Natural killer cell (primary cell): ENCODE results near the gene NFIC. TPM values are rescaled to one million over a fixed set of nuclear protein-coding genes. Genes with fewer than 3 reads are reported as not detected.

Experiments used
- ATAC-seq, 3 donors: fragments of 150-1000 bp in 2 of 3; fragments of 200-7000 bp in 1 of 3; cut with Tn5 transposase; 1 replicate in 1 of 3; 2 replicates in 2 of 3; pipeline ENCODE4 v1.10.0; 2021; ENCODE audit warnings: mild to moderate bottlenecking in 2 of 3, moderate library complexity in 2 of 3
- DNase-seq, 2 donors: peaks; one replicate each; pipeline versions ENCODE4 v3.0.0 to v3.0.0-alpha.2; 2013 to 2021; ENCODE audit warnings: mixed read lengths in 1 of 2
- H3K27ac ChIP-seq: one replicate; pipeline ENCODE4 v1.5.1; 2013; ENCODE audit warnings: mild to moderate bottlenecking, low read length
- H3K27me3 ChIP-seq: one replicate; pipeline ENCODE4 v1.6.1; 2013; ENCODE audit warnings: low read length; ENCODE audit not compliant: control insufficient read depth, insufficient read depth
- H3K36me3 ChIP-seq: one replicate; pipeline ENCODE4 v1.6.1; 2013; ENCODE audit warnings: low read length; ENCODE audit not compliant: control insufficient read depth, insufficient read depth
- H3K4me1 ChIP-seq: one replicate; pipeline ENCODE4 v1.6.1; 2013; ENCODE audit warnings: low read length; ENCODE audit not compliant: control insufficient read depth, insufficient read depth
- H3K4me3 ChIP-seq: one replicate; pipeline ENCODE4 v1.5.1; 2013; ENCODE audit warnings: low read length
- H3K9me3 ChIP-seq: one replicate; pipeline ENCODE4 v1.6.1; 2013; ENCODE audit warnings: low read length; ENCODE audit not compliant: control insufficient read depth, insufficient read depth
- H3K27ac Mint-ChIP-seq, 2 donors: one replicate each; pipeline ENCODE4 v1.8.0; 2022; ENCODE audit warnings: mild to moderate bottlenecking in 2 of 2, mixed read lengths in 2 of 2, moderate library complexity in 1 of 2
- H3K27me3 Mint-ChIP-seq, 2 donors: one replicate each; pipeline ENCODE4 v1.8.0; 2022; ENCODE audit warnings: low read depth in 2 of 2, mixed read lengths in 2 of 2
- H3K36me3 Mint-ChIP-seq: one replicate; pipeline ENCODE4 v1.8.0; 2022; ENCODE audit warnings: mixed read lengths
- H3K4me1 Mint-ChIP-seq, 2 donors: one replicate each; pipeline ENCODE4 v1.8.0; 2022; ENCODE audit warnings: mixed read lengths in 2 of 2
- H3K4me3 Mint-ChIP-seq: one replicate; pipeline ENCODE4 v1.8.0; 2022; ENCODE audit warnings: mild to moderate bottlenecking, moderate library complexity, mixed read lengths
- H3K9me3 Mint-ChIP-seq, 2 donors: one replicate each; pipeline ENCODE4 v1.8.0; 2022; ENCODE audit warnings: mixed read lengths in 2 of 2
- WGBS: methylation state at CpG from one replicate; pipeline ENCODE4 v1.1.7; 2013; ENCODE audit warnings: missing lambda C conversion rate; ENCODE audit not compliant: insufficient coverage; 5-methylcytosine and 5-hydroxymethylcytosine counted together
- intact Hi-C: fragments of 100-400 bp; cut with micrococcal nuclease; formaldehyde crosslinking; loops from one replicate; pipeline ENCODE4 v1.14.2; 2022
- total RNA-seq, 4 donors: library from RNA; stranded (reverse); fragments of 120-200 nt in 1 of 4; gene quantifications; one replicate each; pipeline versions ENCODE4 v1.2.3 to v1.2.4, GENCODE V29; 2013 to 2022
- TF ChIP-seq, protein P1 (sequence below): fragments of 200-600 bp; IDR thresholded peaks from one replicate; pipeline ENCODE4 v1.8.0; 2022; ENCODE audit warnings: antibody characterized with exemption

The NFIC gene
- total RNA-seq, 3 donors from 2014 or later (not counting 1 experiment from before 2014, with no cell fraction given): 18.5 to 22.2 (median 20.6) TPM

DNA sequence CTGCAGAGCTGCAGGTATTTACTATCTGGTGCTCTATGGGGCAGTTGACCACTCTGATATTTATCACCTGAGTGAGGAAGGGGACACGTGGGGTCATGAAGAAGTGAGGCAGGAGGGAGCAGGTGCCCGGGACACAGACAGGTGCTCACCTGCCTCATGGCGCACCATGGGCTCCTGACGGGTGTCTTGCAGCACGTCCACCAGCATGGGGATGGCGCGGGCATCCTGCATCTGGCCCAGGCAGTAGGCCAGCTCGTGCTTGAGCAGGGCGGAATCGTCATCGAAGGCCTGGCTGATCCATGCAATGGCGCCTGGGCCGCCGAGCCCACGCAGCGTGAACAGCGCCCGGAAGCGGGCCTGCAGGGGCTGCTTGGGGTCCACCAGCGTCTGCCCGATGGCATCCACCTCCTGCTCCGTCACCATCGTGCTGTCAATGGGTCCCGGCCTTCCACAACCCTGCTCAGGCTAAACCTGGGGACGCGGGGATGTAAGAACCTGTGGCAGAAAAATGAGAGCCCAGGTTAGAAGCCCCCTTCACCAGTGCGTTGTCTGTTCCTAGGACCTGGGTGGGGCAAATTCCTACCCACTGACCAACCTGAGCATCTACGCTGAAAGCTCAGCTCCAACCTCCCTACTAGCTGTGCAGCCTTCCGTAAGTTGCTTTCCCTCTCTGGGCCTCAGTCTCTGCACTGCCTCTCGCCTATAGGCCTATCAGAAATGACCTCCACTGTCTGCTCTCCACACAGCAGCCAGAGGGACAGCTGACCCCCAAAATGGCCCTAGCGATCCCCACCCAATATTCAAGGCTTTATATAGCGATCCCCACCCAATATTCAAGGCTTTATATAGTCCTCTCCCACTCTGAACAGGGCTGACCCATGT lies 130.2 kb downstream of the NFIC start:
- H3K27me3 ChIP-seq: no peaks in the 10 kb centered on the region
- no peak overlapping the region for H3K4me3 ChIP-seq
- no peak overlapping the region for H3K27ac ChIP-seq
- Mint-ChIP-seq H3K9me3 (no peaks in the 10 kb centered on the region), H3K27me3 (no peaks in the 10 kb centered on the region), H3K4me3 (no peak overlapping the region), H3K4me1 (peaks cover 16 to 28% of the 10 kb centered on the region in 2 donors), H3K36me3 (no peaks in the 10 kb centered on the region), H3K27ac (no peak overlapping the region)
- intact Hi-C loops: no loop called here
- H3K9me3 ChIP-seq: no peaks in the 10 kb centered on the region
- no peak for DNase-seq
- no peak for ATAC-seq
- H3K4me1 ChIP-seq: peaks cover 16% of the 10 kb centered on the region
- H3K36me3 ChIP-seq: peaks cover 19% of the 10 kb centered on the region
- WGBS: 97% methylated on average over 32 of the region's 32 CpGs
- TF ChIP-seq, protein P1, sequence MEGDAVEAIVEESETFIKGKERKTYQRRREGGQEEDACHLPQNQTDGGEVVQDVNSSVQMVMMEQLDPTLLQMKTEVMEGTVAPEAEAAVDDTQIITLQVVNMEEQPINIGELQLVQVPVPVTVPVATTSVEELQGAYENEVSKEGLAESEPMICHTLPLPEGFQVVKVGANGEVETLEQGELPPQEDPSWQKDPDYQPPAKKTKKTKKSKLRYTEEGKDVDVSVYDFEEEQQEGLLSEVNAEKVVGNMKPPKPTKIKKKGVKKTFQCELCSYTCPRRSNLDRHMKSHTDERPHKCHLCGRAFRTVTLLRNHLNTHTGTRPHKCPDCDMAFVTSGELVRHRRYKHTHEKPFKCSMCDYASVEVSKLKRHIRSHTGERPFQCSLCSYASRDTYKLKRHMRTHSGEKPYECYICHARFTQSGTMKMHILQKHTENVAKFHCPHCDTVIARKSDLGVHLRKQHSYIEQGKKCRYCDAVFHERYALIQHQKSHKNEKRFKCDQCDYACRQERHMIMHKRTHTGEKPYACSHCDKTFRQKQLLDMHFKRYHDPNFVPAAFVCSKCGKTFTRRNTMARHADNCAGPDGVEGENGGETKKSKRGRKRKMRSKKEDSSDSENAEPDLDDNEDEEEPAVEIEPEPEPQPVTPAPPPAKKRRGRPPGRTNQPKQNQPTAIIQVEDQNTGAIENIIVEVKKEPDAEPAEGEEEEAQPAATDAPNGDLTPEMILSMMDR: no peak

DNA sequence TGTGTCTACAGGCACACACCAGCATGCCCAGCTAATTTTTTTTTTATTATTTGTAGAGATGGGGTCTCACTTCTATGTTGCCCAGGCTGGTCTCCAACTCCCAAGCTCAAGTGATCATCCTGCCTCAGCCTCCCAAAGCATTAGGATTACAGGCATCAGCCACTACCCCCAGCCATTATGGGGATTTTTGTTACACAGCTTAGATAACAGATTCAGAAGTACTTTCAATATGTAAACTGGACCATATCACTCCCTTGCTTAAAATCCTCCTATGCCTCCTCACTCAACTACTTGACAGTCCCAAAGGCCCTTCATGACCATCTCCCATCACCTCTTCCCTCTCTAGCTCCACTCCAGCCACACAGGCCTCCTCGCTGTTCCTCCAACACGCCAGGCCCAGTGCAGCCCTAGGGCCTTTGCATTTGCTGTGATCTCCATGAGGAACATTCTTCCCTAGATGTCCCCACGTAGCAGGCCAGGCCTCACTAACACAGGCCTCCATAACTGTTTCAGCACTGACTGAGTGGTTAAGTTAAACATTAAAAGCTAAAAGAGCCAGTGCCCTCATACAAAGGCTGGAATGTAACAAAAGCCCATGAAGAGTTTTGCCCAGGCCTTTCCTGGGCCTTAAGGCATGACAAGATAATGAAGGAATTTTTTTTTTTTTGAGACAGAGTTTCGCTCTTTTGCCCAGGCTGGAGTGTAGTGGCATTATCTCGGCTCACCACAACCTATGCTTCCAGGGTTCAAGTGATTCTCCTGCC lies 131.6 kb downstream of the NFIC start:
- Histone ChIP-seq H3K9me3 (no peaks in the 10 kb centered on the region), H3K27me3 (no peaks in the 10 kb centered on the region), H3K27ac (no peak overlapping the region), H3K4me3 (no peak overlapping the region), H3K4me1 (peaks cover 16% of the 10 kb centered on the region), H3K36me3 (peaks cover 15% of the 10 kb centered on the region)
- intact Hi-C loops: no loop called here
- no peak overlapping the region for H3K27ac Mint-ChIP-seq
- ATAC-seq (no peak), DNase-seq (no peak)
- H3K36me3 Mint-ChIP-seq: no peaks in the 10 kb centered on the region
- H3K4me1 Mint-ChIP-seq: peaks cover 16 to 28% of the 10 kb centered on the region in 2 donors
- H3K27me3 Mint-ChIP-seq: no peaks in the 10 kb centered on the region
- no peak overlapping the region for H3K4me3 Mint-ChIP-seq
- WGBS: over 99% methylated on average over 5 of the region's 5 CpGs
- TF ChIP-seq, protein P1: no peak
- H3K9me3 Mint-ChIP-seq: no peaks in the 10 kb centered on the region

- TF ChIP-seq, protein P1: no peak
- Mint-ChIP-seq H3K36me3 (no peaks in the 10 kb centered on the region), H3K4me1 (peaks cover 16 to 28% of the 10 kb centered on the region in 2 donors), H3K4me3 (peak overlapping the region; percentile 94), H3K27ac (peak overlapping the region; percentile 99), H3K27me3 (no peaks in the 10 kb centered on the region), H3K9me3 (no peaks in the 10 kb centered on the region)
- intact Hi-C loops: no loop called here
- ATAC-seq (peak in 1 of 3 donors; percentile 6), DNase-seq (no peak)
- H3K27me3 ChIP-seq: no peaks in the 10 kb centered on the region
- H3K4me3 ChIP-seq: peak overlapping the region; percentile 80
- WGBS: 28% methylated on average over 18 of the region's 18 CpGs
- no peaks in the 10 kb centered on the region for H3K9me3 ChIP-seq
- H3K27ac ChIP-seq: peak overlapping the region; percentile 89
- H3K36me3 ChIP-seq: peaks cover 10% of the 10 kb centered on the region
- peaks cover 16% of the 10 kb centered on the region for H3K4me1 ChIP-seq
Measured at GRCh38 chr19:3499738-3500428, 133.5 kb downstream of the NFIC start.
